HUES6 (cell line): ENCODE data around the gene MXRA8.

Source experiments
- H3K27ac ChIP-seq: 2 replicates; pipeline ENCODE4 v1.7.0; 2013; ENCODE audit warnings: low read depth, mild to moderate bottlenecking, low read length, inconsistent platforms
- H3K27me3 ChIP-seq: 2 replicates; pipeline ENCODE4 v1.6.1; 2013; ENCODE audit warnings: low read length; ENCODE audit not compliant: control insufficient read depth, insufficient read depth
- H3K36me3 ChIP-seq: 2 replicates; pipeline ENCODE4 v1.6.1; 2013; ENCODE audit warnings: low read length; ENCODE audit not compliant: control insufficient read depth, insufficient read depth
- H3K4me1 ChIP-seq: 2 replicates; pipeline ENCODE4 v1.6.1; 2013; ENCODE audit warnings: low read length; ENCODE audit not compliant: control insufficient read depth, insufficient read depth
- H3K4me3 ChIP-seq: 2 replicates; pipeline ENCODE4 v1.5.1; 2013; ENCODE audit warnings: low read depth, low read length
- H3K9ac ChIP-seq: one replicate; pipeline ENCODE4 v1.6.1; 2013; ENCODE audit warnings: mild to moderate bottlenecking, low read length
- H3K9me3 ChIP-seq: 2 replicates; pipeline ENCODE4 v1.6.1; 2013; ENCODE audit warnings: low read depth, low read length; ENCODE audit not compliant: control insufficient read depth, insufficient read depth

MXRA8 gene

GRCh38 chr1:1313500-1314236, 44.7 kb downstream of the MXRA8 start:
- Histone ChIP-seq H3K27me3 (no peaks in the 10 kb centered on the region), H3K9ac (no peak overlapping the region), H3K36me3 (peaks cover 67% of the 10 kb centered on the region), H3K4me1 (peaks cover 31% of the 10 kb centered on the region), H3K4me3 (no peak overlapping the region), H3K27ac (no peak overlapping the region), H3K9me3 (no peaks in the 10 kb centered on the region)

DNA sequence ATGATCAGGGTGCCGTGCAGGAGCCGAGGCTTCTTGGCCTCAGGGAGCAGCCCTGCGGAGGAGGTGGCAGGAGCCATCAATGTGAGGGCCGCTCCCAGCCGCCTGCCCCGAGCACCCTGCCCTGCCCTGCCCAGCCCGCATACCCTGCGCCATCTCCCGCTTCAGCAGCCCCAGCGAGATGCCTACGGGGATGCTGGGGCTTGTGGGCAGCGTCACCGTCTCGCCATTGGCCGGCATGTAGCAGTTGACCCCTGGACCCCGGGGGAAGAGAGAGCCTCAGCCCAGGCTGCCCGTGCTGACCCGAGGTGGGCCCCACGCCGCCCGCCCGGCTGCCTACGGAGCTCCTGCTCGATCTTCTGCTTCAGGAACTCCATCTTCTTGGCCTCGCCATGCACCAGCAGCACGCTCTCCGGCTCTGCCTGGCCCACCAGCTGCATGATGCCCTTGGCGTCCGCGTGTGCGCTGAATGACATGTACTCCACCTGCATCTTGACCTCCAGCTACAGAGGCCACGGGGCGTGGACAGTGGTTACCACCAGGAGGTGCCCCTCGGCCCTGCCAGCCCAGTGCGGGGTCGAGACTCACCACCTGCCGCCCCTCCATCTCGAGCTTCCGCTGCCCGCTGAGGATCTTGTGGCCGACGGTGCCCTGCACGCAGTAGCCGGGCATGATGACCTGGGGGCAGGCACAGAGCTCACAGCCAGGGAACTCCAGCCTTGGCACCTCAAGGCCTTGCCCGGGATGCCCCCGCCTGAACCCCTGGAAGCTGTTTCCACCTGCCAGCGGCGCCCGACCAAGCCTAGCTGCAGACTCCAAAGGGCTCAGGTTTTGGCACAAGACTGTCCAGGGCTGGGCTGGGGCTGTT, 45.7 kb downstream of the MXRA8 start:
- Histone ChIP-seq H3K9ac (no peak overlapping the region), H3K4me3 (no peak overlapping the region), H3K4me1 (peaks cover 25% of the 10 kb centered on the region), H3K27me3 (no peaks in the 10 kb centered on the region), H3K27ac (no peak overlapping the region), H3K36me3 (peaks cover 60% of the 10 kb centered on the region), H3K9me3 (no peaks in the 10 kb centered on the region)

DNA sequence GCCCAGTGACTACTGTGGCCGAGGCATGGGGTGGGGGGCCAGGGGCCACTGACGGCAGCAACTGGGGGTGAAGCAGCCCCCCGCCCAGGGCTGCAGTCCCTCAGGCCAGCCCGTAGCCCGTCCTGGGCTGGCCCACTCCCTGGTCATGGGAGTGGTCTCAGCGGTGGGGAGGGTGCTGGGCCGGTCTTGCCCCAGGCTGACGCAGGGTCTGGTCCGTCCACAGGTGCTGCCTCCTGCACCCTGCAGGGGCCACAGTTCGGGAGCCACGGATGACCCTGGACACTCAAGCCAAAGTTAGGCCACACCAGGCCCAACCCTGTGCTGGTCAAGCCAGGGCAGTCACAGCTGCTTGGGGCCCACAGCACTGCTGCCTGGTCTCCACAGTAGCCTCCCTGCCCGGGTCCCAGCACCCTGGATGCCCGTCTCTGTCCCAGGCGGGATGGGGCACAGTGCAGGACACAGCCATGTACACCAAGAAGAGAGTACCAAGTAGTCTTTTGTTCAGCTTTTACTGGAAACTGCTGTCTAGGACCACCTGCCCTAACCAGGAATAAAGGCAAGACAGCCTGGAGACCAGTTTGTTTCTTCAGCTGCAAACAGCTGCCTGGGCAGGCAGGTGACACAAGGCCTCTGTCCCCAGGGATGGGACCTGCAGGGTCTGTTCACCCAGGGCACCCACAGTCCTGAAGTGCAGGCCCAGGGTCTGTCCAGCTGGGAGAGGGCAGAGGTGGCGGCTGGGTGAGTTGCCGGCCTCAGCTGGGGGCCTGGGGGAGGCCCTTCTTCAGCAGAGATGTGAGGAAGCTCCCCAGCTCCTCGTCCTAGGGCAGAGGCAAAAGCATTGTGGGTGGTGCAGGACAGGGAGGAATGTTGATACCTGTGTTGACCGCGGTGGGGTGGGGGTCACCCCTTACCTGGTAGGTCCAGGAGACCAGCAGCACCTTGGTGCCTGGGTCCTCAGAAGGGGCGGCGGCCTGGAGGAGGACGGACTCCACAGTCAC, 46.9 kb downstream of the MXRA8 start:
- no peaks in the 10 kb centered on the region for H3K9me3 ChIP-seq
- no peak overlapping the region for H3K27ac ChIP-seq
- no peaks in the 10 kb centered on the region; the same call in 1 of the 2 replicates for H3K27me3 ChIP-seq
- H3K9ac ChIP-seq = no peak overlapping the region
- H3K4me3 ChIP-seq = no peak overlapping the region
- H3K4me1 ChIP-seq = peaks cover 34% of the 10 kb centered on the region
- H3K36me3 ChIP-seq = peaks cover 55% of the 10 kb centered on the region

DNA sequence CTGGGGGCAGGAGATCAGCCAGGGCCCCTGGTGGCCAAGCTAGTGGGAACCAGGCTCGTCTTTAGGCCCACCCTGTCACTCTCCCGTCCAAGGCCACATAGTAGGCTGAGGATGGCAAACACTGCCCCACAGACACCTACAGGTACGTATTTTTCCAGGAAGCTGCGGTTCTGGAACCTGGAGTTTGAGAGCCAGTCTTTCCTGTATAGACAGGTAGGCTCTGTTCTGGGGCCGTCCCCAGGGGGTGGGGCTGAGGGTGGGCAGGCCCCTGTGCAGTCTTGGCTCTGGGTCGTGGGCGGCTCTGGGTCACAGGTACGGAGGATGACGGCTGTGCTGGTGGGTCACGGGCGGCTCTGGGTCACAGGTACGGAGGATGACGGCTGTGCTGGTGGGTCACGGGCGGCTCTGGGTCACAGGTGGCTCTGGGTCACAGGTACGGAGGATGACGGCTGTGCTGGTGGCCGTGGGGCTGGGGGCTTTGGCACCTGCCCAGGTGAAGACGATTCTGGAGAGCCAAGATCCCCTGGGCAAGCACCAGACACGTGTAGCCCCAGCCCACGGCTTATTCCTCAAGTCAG, 47.8 kb downstream of the MXRA8 start:
- Histone ChIP-seq H3K36me3 (peaks cover 55% of the 10 kb centered on the region), H3K27ac (no peak overlapping the region), H3K4me3 (no peak overlapping the region), H3K9me3 (no peaks in the 10 kb centered on the region), H3K27me3 (no peaks in the 10 kb centered on the region; the same call in 1 of the 2 replicates), H3K9ac (no peak overlapping the region), H3K4me1 (peaks cover 35% of the 10 kb centered on the region)

DNA sequence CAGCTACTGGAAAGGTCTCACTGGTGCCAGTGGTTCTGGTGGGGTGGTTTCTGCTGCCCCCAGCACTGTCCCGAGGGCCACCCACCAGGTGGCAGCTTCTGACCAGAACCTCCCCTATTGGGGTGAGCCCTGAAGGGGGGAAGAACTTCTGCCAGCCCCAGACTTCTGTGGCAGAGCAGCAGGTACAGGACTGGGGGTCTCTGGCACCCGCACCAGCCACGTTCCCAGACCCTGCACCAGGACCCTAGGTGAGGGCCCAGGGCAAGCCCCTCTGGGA, 48.3 kb downstream of the MXRA8 start:
- Histone ChIP-seq H3K27me3 (no peaks in the 10 kb centered on the region; the same call in 1 of the 2 replicates), H3K4me1 (peaks cover 36% of the 10 kb centered on the region), H3K27ac (no peak overlapping the region), H3K9me3 (no peaks in the 10 kb centered on the region), H3K9ac (no peak overlapping the region), H3K36me3 (peaks cover 52% of the 10 kb centered on the region), H3K4me3 (peak overlapping the region; percentile 89)

- H3K4me3 ChIP-seq = peak overlapping the region; percentile 89
- no peaks in the 10 kb centered on the region for H3K9me3 ChIP-seq
- H3K9ac ChIP-seq = peak overlapping the region; percentile 83
- H3K4me1 ChIP-seq = peaks cover 38% of the 10 kb centered on the region
- H3K36me3 ChIP-seq = peaks cover 47% of the 10 kb centered on the region
- H3K27ac ChIP-seq = peak overlapping the region; percentile 54; the same call in 1 of the 2 replicates
- H3K27me3 ChIP-seq = no peaks in the 10 kb centered on the region; the same call in 1 of the 2 replicates
Measured at GRCh38 chr1:1309251-1310108, 48.9 kb downstream of the MXRA8 start.

DNA sequence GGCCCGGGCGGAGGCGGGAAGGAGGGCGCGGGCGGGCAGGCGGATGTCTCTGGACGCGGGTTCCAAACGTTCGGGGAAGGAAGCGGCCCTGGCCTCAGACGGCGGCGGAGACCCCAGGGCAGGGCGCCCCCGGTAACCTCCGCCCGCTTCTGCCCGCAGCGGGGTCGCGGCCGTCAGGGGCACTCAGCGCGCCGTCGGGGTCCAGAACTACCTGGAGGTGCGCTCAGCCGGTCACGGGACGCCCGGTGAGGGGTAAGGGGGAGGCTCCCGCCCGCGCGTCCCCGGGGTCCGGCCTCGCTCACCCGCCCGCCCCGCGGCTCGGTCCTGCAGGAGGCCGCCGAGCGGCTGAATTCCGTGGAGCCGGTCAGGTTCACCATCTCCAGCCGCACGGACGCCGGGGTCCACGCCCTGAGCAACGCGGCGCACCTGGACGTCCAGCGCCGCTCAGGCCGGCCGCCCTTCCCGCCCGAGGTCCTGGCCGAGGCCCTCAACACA, 49.6 kb downstream of the MXRA8 start:
- Histone ChIP-seq H3K4me1 (peaks cover 44% of the 10 kb centered on the region), H3K27ac (peak overlapping the region; percentile 54; the same call in 1 of the 2 replicates)

GRCh38 chr1:1307923-1308755, 50.2 kb downstream of the MXRA8 start, which contains the start of the genes ACAP3 and PUSL1:
TSS of gene ACAP3 (minus strand) at chr1:1307930. CDS start at chr1:1307815, 115 bp downstream.
TSS of gene PUSL1 (plus strand) at chr1:1308597. CDS start at chr1:1308644, 47 bp downstream.
- H3K9ac ChIP-seq = peak within 1 kb of the TSS; percentile 85
- peak within 1 kb of the TSS; percentile 89 for H3K4me3 ChIP-seq
- peak within 1 kb of the TSS; percentile 94; the same call in 1 of the 2 replicates for H3K27ac ChIP-seq
- no peaks in the 10 kb centered on the region; the same call in 1 of the 2 replicates for H3K27me3 ChIP-seq
- peaks cover 33% of the 10 kb centered on the region for H3K36me3 ChIP-seq
- H3K9me3 ChIP-seq = no peaks in the 10 kb centered on the region
- peaks cover 45% of the 10 kb centered on the region for H3K4me1 ChIP-seq

More for the DNA sequence above, 49.6 kb downstream of the MXRA8 start:
- Histone ChIP-seq H3K9me3 (no peaks in the 10 kb centered on the region), H3K27me3 (no peaks in the 10 kb centered on the region; the same call in 1 of the 2 replicates), H3K36me3 (peaks cover 40% of the 10 kb centered on the region), H3K9ac (peak overlapping the region; percentile 83), H3K4me3 (peak overlapping the region; percentile 89)
